CD4-positive, alpha-beta T cell treated with Interleukin-2 at 100 ng/mL for 4 hours (primary cell): ENCODE data around the gene SLC22A4.

Source experiments
- DNase-seq: peaks from one replicate; pipeline ENCODE4 v3.0.0-alpha.2; 2020; ENCODE audit warnings: low spot score

SLC22A4 gene

GRCh38 chr5:132300577-132301343 is 6.6 kb downstream of the SLC22A4 start:
- no peak for DNase-seq

GRCh38 chr5:132301344-132302271 is 7.4 kb downstream of the SLC22A4 start:
- DNase-seq, result no peak

GRCh38 chr5:132302413-132302812 is 8.2 kb downstream of the SLC22A4 start:
- DNase-seq, result no peak

DNA sequence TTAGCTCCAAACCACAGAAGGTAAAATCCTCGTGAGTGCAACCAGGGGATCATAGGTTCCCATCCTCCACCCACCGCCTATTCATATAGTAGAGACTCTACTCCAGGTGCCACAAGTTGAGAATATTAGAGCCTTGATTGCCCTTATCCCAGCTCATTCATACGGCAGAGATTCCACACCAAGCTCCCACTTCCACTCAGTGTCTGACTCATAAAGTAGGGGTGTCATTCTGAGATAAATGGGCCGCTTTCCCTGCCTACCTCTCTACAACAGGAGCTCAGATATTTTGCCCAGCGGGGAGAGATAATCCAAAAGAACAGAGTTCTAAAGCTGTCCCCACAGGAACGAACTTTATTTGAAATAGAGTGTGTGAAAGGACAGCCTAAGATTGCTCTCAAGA is 9.4 kb downstream of the SLC22A4 start:
- no peak for DNase-seq

DNA sequence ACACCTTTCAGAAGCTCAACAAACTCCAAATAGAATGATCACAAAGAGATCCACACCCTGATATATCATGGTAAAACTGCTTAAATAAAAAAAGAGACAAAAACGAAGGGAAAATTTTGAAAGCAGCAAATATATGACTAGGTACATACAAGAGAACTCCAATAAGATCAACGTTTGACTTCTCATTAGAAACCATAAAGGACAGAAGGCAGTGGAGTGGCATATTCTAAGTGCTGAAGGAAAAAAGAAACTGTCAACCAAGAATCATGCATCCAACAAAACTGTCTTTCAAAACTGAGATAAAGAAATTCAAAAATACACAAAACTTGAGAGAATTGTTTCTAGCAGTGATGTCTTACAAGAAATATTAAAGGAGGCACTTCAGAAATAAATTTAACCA is 11.2 kb downstream of the SLC22A4 start:
- DNase-seq, result no peak

DNA sequence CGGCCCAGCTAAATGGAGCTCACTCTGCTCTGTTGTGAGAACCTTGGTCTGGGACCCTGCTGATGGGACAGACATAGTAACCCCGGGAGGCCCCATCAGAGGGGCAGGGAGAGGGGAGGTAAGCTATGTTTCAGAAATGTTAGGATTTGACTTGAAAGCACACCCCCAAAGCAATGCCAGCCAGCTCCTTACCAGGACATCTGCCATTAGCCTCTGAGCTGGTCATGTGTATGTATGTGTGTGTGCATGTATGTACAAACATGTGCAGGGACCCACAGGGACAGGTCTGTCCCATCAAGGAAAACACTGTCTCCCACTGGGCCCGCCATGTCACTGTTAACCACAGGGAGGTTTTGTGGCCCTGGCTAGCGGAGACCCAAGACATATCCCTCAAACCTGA is 14.5 kb downstream of the SLC22A4 start:
- no peak for DNase-seq

DNA sequence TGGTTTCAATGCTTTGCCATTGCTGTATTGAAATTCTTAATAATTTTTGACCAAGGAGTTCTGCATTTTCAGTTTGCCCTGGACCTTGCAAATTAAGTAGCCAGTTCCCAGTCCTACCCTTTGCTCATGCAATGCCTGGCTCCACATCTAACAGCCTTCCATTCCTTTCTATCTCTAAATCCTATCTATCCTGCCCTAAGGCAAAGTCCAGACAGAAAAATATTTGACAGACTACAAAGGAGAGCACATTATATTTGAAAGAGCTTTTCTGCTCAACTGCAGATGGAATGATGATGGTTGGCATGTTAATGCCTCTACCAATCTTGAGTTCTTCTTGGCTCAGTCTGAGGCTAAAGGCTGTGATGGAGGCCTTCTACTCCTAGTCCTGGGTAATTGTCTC is 15.5 kb downstream of the SLC22A4 start:
- no peak for DNase-seq

DNA sequence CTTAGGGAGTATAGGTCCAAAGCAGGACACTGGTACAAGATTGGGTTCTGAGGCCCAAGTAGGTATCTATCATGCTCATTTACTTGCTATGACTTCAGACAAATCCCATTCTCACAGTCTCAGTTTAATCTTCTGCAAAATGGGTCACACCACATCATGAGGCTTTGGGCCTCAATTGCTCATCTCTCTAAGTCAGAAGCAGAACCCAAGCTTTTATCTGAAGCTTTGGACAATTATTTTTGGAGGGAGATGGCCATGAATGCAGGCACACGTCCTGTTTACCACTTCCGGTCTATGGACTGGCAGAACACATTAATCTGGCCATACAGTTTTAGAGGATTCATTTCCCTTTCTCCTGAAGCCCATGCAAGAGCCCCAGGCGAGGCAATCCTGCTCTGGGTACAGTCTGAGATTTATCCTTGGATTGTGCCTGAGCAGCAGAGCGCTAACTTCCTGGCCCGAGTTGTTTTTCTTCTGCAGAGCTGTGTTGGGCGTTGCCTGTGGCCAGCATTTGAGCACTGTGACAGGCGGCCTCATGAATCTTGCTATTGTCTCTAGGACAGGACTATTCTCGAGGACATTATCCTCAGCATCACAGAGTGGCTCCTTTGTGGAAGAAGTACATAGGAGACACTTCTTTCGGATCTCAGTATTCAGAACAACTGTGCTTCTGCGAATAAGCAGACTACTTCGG is 16.1 kb downstream of the SLC22A4 start:
- no peak for DNase-seq

- DNase-seq, result no peak
Measured at GRCh38 chr5:132313366-132313765, 19.2 kb downstream of the SLC22A4 start.

DNA sequence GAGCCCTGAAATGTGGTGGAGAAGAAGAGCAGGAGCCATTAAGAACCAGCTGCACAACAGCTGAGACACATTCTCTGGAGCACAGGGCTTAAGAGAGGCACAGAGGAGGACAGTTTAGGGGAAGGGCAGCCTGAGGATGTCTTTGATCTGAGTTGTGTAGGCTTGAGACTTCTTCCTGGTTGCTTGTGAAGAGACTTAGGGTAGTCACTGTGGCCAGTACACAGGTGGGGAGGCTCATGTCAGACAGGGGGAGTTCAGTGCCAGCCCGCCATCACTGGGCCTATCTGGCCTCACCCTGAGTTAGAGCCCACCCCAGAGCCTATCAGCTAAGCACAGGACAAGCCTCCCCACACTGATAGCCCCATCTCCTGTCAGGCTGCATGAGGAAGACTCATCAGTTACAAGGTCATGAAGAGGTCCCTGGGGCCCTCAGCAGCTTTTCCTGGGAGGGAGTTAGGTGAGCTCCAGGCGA is 19.8 kb downstream of the SLC22A4 start:
- no peak for DNase-seq

GRCh38 chr5:132315529-132316067 is 21.4 kb downstream of the SLC22A4 start:
- no peak for DNase-seq

- DNase-seq, result no peak
Measured at GRCh38 chr5:132319975-132320374, 25.8 kb downstream of the SLC22A4 start.

DNA sequence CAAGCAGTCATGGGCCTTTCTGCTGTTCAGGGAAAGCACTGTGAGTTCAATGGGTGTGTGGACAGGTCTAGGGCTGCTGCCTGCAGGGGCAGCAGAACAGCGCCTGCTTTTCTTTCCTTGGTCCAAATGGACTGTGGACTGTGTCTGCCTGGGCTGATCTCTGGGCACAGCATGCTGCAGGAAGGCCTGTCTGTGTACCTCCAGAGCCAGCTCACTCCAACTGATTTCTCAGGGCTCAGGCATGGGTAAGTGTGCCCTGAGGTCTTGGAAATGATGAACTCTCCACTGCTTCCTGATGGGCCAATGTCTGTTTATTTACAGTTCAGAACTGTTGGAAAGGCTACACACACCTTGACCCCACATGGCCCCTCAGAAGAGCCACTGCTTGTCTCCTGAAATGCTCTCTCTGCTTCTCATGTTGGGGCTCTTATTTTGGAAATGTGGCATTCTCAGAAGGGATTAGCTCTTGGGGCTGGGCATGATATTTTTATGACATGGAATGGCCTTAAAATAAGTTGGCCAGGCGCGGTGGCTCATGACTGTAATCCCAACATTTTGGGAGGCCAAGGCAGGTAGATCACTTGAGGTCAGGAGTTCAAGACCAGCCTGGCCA is 27.0 kb downstream of the SLC22A4 start:
- no peak for DNase-seq

DNA sequence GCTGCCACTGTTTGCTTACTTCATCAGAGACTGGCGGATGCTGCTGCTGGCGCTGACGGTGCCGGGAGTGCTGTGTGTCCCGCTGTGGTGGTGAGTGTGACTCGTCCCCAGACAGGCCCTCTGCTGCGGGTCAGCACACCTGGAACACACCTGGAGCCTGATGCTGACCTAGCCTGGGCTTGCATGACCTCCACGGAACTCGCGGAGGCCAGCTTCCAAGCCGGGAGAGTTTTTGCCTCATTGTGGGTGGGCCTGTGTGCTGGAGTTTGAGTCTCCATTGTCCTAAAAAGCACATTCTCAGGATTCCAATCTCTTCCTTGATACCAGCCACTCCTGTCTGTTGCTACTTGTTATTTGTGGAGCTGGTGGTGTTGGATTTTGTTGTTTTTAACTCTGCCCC is 28.1 kb downstream of the SLC22A4 start:
- DNase-seq, result no peak

GRCh38 chr5:132323202-132323601 is 29.0 kb downstream of the SLC22A4 start:
- no peak for DNase-seq

GRCh38 chr5:132325691-132326090 is 31.5 kb downstream of the SLC22A4 start:
- no peak for DNase-seq

- no peak for DNase-seq
Measured at GRCh38 chr5:132327252-132327955, 33.2 kb downstream of the SLC22A4 start.

GRCh38 chr5:132334812-132335211 is 40.6 kb downstream of the SLC22A4 start:
- DNase-seq, result peak; percentile 1

DNA sequence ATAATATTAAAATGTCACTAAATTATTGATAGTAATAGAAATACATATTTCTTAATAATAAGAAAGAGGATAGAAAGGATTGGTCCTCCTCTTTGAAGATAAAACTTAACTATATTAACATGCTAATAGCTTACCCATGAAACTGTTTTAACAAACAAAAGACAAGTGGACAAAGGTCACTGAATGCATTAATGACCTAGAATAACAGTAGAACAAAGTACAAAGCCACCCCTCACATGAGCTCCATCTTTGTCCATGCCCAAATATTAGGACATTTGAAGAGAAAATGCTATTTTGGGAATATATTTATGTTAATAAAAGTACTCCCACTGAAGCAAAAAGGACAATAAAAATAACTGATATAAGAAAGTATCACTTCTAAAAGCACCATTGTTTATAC is 41.2 kb downstream of the SLC22A4 start:
- DNase-seq, result no peak

DNA sequence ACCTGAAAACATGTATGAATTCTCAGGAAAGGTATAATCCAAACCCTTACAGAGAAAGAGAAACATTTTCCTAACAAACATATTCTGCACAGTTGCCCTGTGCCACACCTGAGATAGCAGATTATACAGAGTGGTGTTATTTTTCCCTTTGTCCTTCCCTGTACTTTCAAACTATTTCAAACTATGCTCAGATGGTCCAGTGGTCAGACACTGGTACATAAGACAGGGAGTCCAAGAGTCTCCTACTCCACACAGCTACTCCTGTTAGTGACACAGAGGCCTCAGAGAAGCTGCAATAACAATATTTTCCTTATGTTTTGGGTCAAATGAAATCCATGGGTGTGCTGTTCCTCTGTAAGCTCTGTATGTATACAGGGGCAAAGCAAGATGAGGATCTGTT is 45.3 kb downstream of the SLC22A4 start:
- DNase-seq, result no peak
